Fibroblast of villous mesenchyme (primary cell): ENCODE measurements around the gene CCT3. TPM values are rescaled to one million over a fixed set of nuclear protein-coding genes. Genes with fewer than 3 reads are reported as not detected.

ENCODE experiments used
- DNase-seq: peaks from one replicate; pipeline ENCODE4 v3.0.0-alpha.2; 2010; ENCODE audit warnings: low read depth
- H3K4me3 ChIP-seq: 2 replicates; pipeline ENCODE4 v1.5.1; 2011; ENCODE audit warnings: low read depth, mild to moderate bottlenecking, low read length
- total RNA-seq: library from RNA; depleted of rRNA; stranded (reverse); fragments of >200 nt; gene quantifications from 2 replicates; pipeline ENCODE4 v1.2.3, GENCODE V29; 2012
- TF ChIP-seq, protein P1 (sequence below): IDR thresholded peaks from 2 replicates; pipeline ENCODE4 v1.5.1; 2012; ENCODE audit warnings: low read depth, mild to moderate bottlenecking, low read length; ENCODE audit not compliant: insufficient read depth

CCT3 gene
- total RNA-seq, 1 donor = 431 TPM

DNA sequence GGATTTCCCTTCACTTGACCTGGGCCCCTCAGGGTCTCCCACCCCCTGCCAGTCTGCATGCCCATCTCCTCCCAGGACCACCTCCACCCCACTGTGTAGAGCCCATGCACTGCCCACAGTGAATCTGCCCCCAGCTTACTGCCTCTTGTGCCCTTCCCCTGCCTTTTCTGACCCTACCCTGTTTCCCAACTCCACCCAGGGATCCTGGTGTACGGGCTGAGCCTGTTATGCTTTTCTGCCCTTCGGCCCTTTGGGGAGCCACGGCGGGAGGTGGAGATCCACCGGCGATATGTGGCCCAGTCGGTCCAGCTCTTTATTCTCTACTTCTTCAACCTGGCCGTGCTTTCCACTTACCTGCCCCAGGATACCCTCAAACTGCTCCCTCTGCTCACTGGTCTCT lies 52.0 kb downstream of the CCT3 start:
- DNase-seq = no peak
- TF ChIP-seq, protein P1, sequence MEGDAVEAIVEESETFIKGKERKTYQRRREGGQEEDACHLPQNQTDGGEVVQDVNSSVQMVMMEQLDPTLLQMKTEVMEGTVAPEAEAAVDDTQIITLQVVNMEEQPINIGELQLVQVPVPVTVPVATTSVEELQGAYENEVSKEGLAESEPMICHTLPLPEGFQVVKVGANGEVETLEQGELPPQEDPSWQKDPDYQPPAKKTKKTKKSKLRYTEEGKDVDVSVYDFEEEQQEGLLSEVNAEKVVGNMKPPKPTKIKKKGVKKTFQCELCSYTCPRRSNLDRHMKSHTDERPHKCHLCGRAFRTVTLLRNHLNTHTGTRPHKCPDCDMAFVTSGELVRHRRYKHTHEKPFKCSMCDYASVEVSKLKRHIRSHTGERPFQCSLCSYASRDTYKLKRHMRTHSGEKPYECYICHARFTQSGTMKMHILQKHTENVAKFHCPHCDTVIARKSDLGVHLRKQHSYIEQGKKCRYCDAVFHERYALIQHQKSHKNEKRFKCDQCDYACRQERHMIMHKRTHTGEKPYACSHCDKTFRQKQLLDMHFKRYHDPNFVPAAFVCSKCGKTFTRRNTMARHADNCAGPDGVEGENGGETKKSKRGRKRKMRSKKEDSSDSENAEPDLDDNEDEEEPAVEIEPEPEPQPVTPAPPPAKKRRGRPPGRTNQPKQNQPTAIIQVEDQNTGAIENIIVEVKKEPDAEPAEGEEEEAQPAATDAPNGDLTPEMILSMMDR = no peak
- H3K4me3 ChIP-seq = no peak overlapping the region

DNA sequence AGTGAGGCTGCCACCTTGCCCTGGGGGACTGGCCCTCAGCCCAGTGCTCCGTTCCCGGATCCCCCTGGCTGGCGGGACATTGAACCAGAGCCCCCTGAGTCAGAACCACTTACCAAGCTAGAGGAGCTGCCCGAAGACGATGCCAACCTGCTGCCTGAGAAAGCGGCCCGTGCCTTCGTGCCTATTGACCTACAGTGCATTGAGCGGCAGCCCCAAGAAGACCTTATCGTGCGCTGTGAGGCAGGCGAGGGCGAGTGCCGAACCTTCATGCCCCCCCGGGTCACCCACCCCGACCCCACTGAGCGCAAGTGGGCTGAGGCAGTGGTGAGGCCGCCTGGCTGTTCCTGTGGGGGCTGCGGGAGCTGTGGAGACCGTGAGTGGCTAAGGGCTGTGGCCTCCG lies 52.7 kb downstream of the CCT3 start:
- no peak for DNase-seq
- TF ChIP-seq, protein P1 = no peak

DNA sequence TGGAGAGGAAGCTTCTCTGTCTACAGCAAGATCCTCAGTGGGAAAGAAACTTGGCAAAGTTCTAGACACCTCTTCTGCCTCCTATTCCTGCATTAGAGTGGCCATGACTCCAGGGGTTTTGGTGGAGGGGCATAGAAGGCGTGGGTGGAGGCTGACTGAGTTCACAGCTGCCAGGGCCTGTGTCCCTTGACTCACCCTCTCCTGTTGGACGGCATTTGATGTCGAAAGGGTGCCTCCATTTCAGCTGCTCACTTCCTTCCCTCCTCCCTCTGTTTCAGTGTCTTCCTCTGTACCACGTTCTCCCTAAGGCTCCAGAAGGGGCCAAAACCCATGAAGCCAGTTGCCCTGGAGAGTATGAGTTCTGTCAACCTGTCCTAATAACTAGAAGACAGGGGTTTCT lies 53.3 kb downstream of the CCT3 start:
- DNase-seq = no peak
- H3K4me3 ChIP-seq = no peak overlapping the region
- TF ChIP-seq, protein P1 = no peak

More for the DNA sequence above, 52.7 kb downstream of the CCT3 start:
- H3K4me3 ChIP-seq = no peak overlapping the region

DNA sequence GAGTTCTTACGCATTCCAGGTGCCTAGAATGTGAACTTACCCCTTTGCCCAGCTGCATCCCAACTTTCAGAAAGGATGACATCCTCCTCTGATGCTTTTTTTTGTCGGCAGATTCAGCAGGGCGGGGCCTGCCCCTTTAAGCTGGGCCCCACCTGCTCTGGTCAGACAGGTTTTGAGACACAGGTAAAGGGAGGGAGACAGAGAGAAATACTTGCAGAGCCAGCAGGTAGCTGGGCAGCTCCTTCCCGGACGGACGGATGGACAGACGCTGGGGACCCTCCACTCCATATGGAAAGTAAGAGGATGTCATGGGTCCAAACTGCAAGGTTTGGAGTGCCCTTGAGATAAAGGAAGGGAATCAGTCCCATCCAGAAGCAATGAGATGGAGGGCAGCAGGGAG lies 54.0 kb downstream of the CCT3 start, which contains the start of gene TMEM79:
Gene TMEM79, plus strand, starts transcription at position 214 of the 400 bp plus-strand sequence. CDS start 902 bp downstream, outside the sequence.
- TF ChIP-seq, protein P1 = no peak
- no peak for DNase-seq
- H3K4me3 ChIP-seq = peak within 1 kb of the TSS; percentile 71

DNA sequence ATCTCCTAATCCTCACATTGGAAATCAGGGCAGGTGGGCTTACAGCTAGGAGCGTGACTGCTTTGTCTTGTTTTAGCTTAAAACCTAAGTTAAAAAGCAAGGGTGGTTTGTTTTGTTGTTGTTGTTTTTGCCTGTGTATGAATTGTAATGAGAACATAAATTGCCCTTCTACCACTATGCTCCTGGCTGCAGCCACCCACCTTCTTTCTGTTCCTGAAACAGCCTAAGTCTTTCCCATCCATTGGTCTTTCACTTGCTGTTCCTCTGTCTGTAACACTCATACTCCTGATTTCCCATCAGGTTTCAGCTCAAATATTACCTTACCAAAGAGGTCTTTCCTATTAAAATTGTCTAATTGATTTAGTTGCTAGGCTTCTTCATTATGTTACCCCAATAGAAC lies 54.6 kb downstream of the CCT3 start:
- TF ChIP-seq, protein P1 = no peak

DNA sequence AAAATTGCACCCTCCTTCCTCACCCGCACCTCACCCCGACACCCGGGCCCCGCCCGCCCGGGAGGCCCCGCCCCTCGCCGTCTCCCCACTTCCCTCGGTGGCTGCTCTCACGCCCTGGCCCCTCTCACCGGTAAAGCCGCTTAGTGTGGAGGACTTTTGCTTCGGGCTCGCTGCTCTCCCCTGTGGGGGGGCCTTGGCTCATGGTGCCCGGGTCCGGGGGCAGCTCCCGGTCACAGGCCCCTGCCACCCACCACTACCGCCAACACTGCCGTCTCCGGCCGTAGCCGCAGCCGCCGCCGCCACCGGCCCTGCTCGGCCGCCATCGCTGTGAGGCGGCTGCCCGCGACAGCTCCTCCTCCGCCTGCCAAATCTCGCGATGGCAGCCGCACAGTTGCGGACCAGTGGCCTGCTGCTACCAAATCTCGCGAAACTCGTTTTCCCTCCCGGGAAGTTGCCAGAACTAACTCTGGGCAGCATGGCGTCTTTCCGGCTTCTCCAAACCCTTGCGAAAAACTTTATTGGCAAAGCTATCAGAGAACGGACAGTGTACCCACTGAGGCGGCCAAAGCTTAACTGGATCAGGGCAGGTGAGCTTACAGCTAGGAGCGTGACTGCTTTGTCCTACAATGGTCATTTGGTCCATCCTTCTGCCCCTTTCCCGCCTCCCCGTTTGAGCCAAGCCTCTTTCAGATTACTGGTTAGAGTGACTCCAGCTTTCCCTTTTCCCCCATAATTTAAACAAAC lies 55.4 kb downstream of the CCT3 start, which contains the start of gene SMG5:
Gene SMG5, minus strand, starts transcription at position 347 of the 744 bp plus-strand sequence. Its CDS starts 145 bp downstream, at position 202.
- TF ChIP-seq, protein P1 = no peak
- DNase-seq = peak; percentile 99
- H3K4me3 ChIP-seq = peak within 1 kb of the TSS; percentile 71

More for the DNA sequence above, 54.6 kb downstream of the CCT3 start:
- H3K4me3 ChIP-seq = peak overlapping the region; percentile 71
- no peak for DNase-seq
